ENCODE data around the gene THBS1.

THBS1 gene

DNA sequence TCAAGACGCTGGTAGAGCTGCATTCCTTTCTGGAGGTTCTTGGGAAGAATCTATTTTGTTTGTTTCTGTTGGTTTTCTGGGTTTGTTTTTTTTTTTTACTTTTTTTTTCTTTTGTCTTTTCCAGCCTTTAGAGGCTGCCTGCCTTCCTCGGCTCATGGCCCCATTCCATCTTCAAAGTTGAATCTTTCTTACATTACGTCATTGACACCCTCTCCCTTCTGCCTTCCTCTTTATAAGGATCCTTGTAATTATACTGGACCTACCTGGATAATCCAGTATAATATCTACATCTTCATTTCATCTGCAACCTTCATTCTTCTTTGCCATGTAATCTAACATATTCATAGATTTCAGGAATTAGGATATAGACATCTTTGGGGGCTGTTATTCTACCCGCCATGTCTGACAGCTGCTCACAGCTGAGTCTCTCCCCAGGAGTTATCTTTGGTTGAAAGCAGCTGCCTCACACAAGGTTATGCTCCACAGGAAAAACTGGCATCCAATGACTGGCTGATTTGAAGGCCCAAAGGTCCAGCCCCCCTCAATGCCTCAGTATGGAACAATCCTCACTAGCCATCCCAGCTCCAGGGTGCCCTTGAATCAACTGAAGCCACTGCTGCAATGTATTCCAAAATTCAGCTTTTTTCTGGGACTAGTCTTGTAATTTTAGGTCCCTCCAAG lies 38.4 kb upstream of the THBS1 start:
- TF ChIP-seq, protein P1, sequence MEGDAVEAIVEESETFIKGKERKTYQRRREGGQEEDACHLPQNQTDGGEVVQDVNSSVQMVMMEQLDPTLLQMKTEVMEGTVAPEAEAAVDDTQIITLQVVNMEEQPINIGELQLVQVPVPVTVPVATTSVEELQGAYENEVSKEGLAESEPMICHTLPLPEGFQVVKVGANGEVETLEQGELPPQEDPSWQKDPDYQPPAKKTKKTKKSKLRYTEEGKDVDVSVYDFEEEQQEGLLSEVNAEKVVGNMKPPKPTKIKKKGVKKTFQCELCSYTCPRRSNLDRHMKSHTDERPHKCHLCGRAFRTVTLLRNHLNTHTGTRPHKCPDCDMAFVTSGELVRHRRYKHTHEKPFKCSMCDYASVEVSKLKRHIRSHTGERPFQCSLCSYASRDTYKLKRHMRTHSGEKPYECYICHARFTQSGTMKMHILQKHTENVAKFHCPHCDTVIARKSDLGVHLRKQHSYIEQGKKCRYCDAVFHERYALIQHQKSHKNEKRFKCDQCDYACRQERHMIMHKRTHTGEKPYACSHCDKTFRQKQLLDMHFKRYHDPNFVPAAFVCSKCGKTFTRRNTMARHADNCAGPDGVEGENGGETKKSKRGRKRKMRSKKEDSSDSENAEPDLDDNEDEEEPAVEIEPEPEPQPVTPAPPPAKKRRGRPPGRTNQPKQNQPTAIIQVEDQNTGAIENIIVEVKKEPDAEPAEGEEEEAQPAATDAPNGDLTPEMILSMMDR (IDR thresholded peaks at IDR 0.05; ENCODE audit: low read length): no peak
- no peak for TF ChIP-seq EZH2 (optimal IDR thresholded peaks at IDR 0.05; ENCODE audit: low read depth, low read length)
- no peak for TF ChIP-seq EZH2phosphoT487 (IDR thresholded peaks at IDR 0.05; ENCODE audit: low read length)
- Histone ChIP-seq H4K20me1 (ENCODE audit: insufficient read depth, low read length) (no peaks in the 10 kb centered on the region), H3K9me3 (replicated peaks; ENCODE audit: insufficient read depth, low read length) (no peaks in the 10 kb centered on the region), H3K9me2 (replicated peaks; ENCODE audit: insufficient read depth, low read length) (no peaks in the 10 kb centered on the region), H3K27me3 (replicated peaks; ENCODE audit: insufficient read depth, low read length) (no peaks in the 10 kb centered on the region), H3K9ac (ENCODE audit: low read length) (no peak overlapping the region), H3F3A (ENCODE audit: insufficient read depth, low read length) (no peaks in the 10 kb centered on the region), H3K27ac (ENCODE audit: low read length) (no peak overlapping the region), H3K4me2 (ENCODE audit: low read depth, low read length) (no peak overlapping the region), H3K4me3 (ENCODE audit: low read length) (no peak overlapping the region), H3K36me3 (replicated peaks; ENCODE audit: insufficient read depth, low read length) (no peaks in the 10 kb centered on the region), H2AFZ (ENCODE audit: low read length) (no peak overlapping the region), H3K4me1 (ENCODE audit: low read length) (no peaks in the 10 kb centered on the region), H3K79me2 (ENCODE audit: low read length) (no peaks in the 10 kb centered on the region)
- DNase-seq: no peak

DNA sequence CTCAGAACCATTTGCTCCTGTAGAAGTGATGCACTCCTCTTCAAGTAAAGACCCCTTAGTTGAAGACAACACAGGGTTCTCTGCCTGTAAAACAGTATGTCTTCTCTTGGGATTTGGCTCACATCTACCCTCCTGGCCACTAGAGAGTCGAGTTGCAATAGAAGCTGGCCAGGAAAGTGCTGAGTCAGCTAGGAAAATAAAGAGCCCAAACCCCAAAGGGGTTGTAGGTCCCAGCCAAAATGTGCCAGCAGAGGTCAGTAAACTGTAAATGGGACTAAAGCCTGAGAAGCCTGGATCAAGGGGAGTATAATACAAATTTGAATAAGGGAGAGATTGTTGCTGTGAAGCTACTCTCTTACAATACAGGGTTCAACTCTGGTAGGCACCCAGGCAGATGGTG lies 37.2 kb upstream of the THBS1 start:
- TF ChIP-seq, protein P1 (IDR thresholded peaks at IDR 0.05; ENCODE audit: low read length): no peak
- no peak for TF ChIP-seq EZH2phosphoT487 (IDR thresholded peaks at IDR 0.05; ENCODE audit: low read length)
- TF ChIP-seq EZH2 (optimal IDR thresholded peaks at IDR 0.05; ENCODE audit: low read depth, low read length): no peak
- Histone ChIP-seq H3K4me2 (ENCODE audit: low read depth, low read length) (no peak overlapping the region), H3K27me3 (replicated peaks; ENCODE audit: insufficient read depth, low read length) (no peaks in the 10 kb centered on the region), H4K20me1 (ENCODE audit: insufficient read depth, low read length) (no peaks in the 10 kb centered on the region), H3F3A (ENCODE audit: insufficient read depth, low read length) (no peaks in the 10 kb centered on the region), H3K9ac (ENCODE audit: low read length) (no peak overlapping the region), H3K9me3 (replicated peaks; ENCODE audit: insufficient read depth, low read length) (no peaks in the 10 kb centered on the region), H2AFZ (ENCODE audit: low read length) (no peak overlapping the region), H3K4me1 (ENCODE audit: low read length) (no peaks in the 10 kb centered on the region), H3K4me3 (ENCODE audit: low read length) (no peak overlapping the region), H3K79me2 (ENCODE audit: low read length) (no peaks in the 10 kb centered on the region), H3K36me3 (replicated peaks; ENCODE audit: insufficient read depth, low read length) (no peaks in the 10 kb centered on the region), H3K9me2 (replicated peaks; ENCODE audit: insufficient read depth, low read length) (no peaks in the 10 kb centered on the region), H3K27ac (ENCODE audit: low read length) (no peak overlapping the region)
- no peak for DNase-seq

DNA sequence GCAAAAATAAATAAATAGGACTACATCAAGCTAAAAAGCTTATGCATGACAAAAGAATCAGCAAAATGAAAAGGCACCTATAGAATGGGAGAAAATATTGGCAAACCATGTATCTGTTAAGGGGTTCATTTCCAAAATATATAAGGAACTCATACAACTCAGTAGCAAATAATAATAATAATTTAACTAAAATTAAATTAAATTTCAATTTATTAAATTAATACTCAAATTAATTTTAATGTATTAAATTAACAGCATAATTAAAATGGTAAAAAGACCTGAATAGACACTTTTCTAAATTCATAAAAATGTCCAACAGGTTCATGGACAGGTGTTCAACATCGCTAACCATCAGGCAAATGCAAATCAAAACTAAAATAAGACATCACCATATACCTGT lies 34.0 kb upstream of the THBS1 start:
- no peak for TF ChIP-seq EZH2phosphoT487 (IDR thresholded peaks at IDR 0.05; ENCODE audit: low read length)
- TF ChIP-seq EZH2 (optimal IDR thresholded peaks at IDR 0.05; ENCODE audit: low read depth, low read length): no peak
- TF ChIP-seq, protein P1 (IDR thresholded peaks at IDR 0.05; ENCODE audit: low read length): no peak
- Histone ChIP-seq H3K27ac (ENCODE audit: low read length) (no peak overlapping the region), H3K4me1 (ENCODE audit: low read length) (no peaks in the 10 kb centered on the region), H3K4me3 (ENCODE audit: low read length) (no peak overlapping the region), H3K9ac (ENCODE audit: low read length) (no peak overlapping the region), H4K20me1 (ENCODE audit: insufficient read depth, low read length) (no peaks in the 10 kb centered on the region), H3F3A (ENCODE audit: insufficient read depth, low read length) (no peaks in the 10 kb centered on the region), H3K79me2 (ENCODE audit: low read length) (no peaks in the 10 kb centered on the region), H3K9me3 (replicated peaks; ENCODE audit: insufficient read depth, low read length) (no peaks in the 10 kb centered on the region), H3K9me2 (replicated peaks; ENCODE audit: insufficient read depth, low read length) (no peaks in the 10 kb centered on the region), H3K4me2 (ENCODE audit: low read depth, low read length) (no peak overlapping the region), H3K27me3 (replicated peaks; ENCODE audit: insufficient read depth, low read length) (no peaks in the 10 kb centered on the region), H2AFZ (ENCODE audit: low read length) (no peak overlapping the region), H3K36me3 (replicated peaks; ENCODE audit: insufficient read depth, low read length) (no peaks in the 10 kb centered on the region)
- DNase-seq: no peak

Data from MM.1S (cell line).